ENCODE data around the gene TREML4. TPM values are rescaled to one million over a fixed set of nuclear protein-coding genes. Genes with fewer than 3 reads are reported as not detected.

TREML4 gene
- total and polyA plus RNA-seq, 4 donors, result 0.49 TPM; not detected in 3

GRCh38 chr6:41256383-41256782 lies 28.2 kb downstream of the TREML4 start:
- no peak overlapping the region for H3K27ac ChIP-seq (ENCODE audit: low read depth in 1 of 2, low read length in 2 of 2)
- no peaks in the 10 kb centered on the region for H3K4me1 ChIP-seq (ENCODE audit: control insufficient read depth in 1 of 2, insufficient read depth in 2 of 2, low read length in 2 of 2)
- ATAC-seq (ENCODE audit: low FRiP score) (no peak), DNase-seq (no peak)
- no peaks in the 10 kb centered on the region for H3K27me3 ChIP-seq (ENCODE audit: control insufficient read depth in 1 of 2, insufficient read depth in 2 of 2, low read length in 1 of 2)
- intact Hi-C loops (cut with DNase I), result no loop called here
- 95 to 100% methylated on average over 1 of the region's 1 CpG for WGBS, 2 donors
- no peaks in the 10 kb centered on the region for H3K36me3 ChIP-seq (ENCODE audit: control insufficient read depth in 1 of 2, insufficient read depth in 2 of 2, low read length in 1 of 2)
- no peak overlapping the region for H3K4me3 ChIP-seq (ENCODE audit: low read length in 2 of 2)
- peaks cover 4% of the 10 kb centered on the region for H3K9me3 ChIP-seq (ENCODE audit: control insufficient read depth, low read length)

GRCh38 chr6:41257369-41258195 lies 29.4 kb downstream of the TREML4 start:
- Histone ChIP-seq H3K9me3 (ENCODE audit: control insufficient read depth, low read length) (peaks cover 4% of the 10 kb centered on the region), H3K4me1 (ENCODE audit: control insufficient read depth in 1 of 2, insufficient read depth in 2 of 2, low read length in 2 of 2) (no peaks in the 10 kb centered on the region), H3K36me3 (ENCODE audit: control insufficient read depth in 1 of 2, insufficient read depth in 2 of 2, low read length in 1 of 2) (no peaks in the 10 kb centered on the region), H3K4me3 (ENCODE audit: low read length in 2 of 2) (no peak overlapping the region), H3K27me3 (ENCODE audit: control insufficient read depth in 1 of 2, insufficient read depth in 2 of 2, low read length in 1 of 2) (no peaks in the 10 kb centered on the region), H3K27ac (ENCODE audit: low read depth in 1 of 2, low read length in 2 of 2) (no peak overlapping the region)
- DNase-seq (no peak), ATAC-seq (ENCODE audit: low FRiP score) (no peak)
- intact Hi-C loops (cut with DNase I), result no loop called here
- 21 to 23% methylated on average over 2 of the region's 2 CpGs for WGBS, 2 donors

- no peaks in the 10 kb centered on the region for H3K27me3 ChIP-seq (ENCODE audit: control insufficient read depth in 1 of 2, insufficient read depth in 2 of 2, low read length in 1 of 2)
- 95 to 100% methylated on average over 1 of the region's 1 CpG for WGBS, 2 donors
- no peak overlapping the region for H3K4me3 ChIP-seq (ENCODE audit: low read length in 2 of 2)
- H3K27ac ChIP-seq (ENCODE audit: low read depth in 1 of 2, low read length in 2 of 2), result no peak overlapping the region
- DNase-seq (no peak), ATAC-seq (ENCODE audit: low FRiP score) (no peak)
- peaks cover 4% of the 10 kb centered on the region for H3K9me3 ChIP-seq (ENCODE audit: control insufficient read depth, low read length)
- H3K4me1 ChIP-seq (ENCODE audit: control insufficient read depth in 1 of 2, insufficient read depth in 2 of 2, low read length in 2 of 2), result no peaks in the 10 kb centered on the region
- H3K36me3 ChIP-seq (ENCODE audit: control insufficient read depth in 1 of 2, insufficient read depth in 2 of 2, low read length in 1 of 2), result no peaks in the 10 kb centered on the region
- intact Hi-C loops (cut with DNase I), result no loop called here
These were observed 30.0 kb downstream of the TREML4 start for GRCh38 chr6:41258196-41258493.

- H3K4me1 ChIP-seq (ENCODE audit: control insufficient read depth in 1 of 2, insufficient read depth in 2 of 2, low read length in 2 of 2), result no peaks in the 10 kb centered on the region
- H3K4me3 ChIP-seq (ENCODE audit: low read length in 2 of 2), result no peak overlapping the region
- peaks cover 4% of the 10 kb centered on the region for H3K9me3 ChIP-seq (ENCODE audit: control insufficient read depth, low read length)
- WGBS, 2 donors, result 57 to 66% methylated on average over 2 of the region's 2 CpGs
- no peak for DNase-seq
- ATAC-seq (ENCODE audit: low FRiP score), result no peak
- intact Hi-C loops (cut with DNase I), result no loop called here
- no peaks in the 10 kb centered on the region for H3K36me3 ChIP-seq (ENCODE audit: control insufficient read depth in 1 of 2, insufficient read depth in 2 of 2, low read length in 1 of 2)
- H3K27ac ChIP-seq (ENCODE audit: low read depth in 1 of 2, low read length in 2 of 2), result no peak overlapping the region
- no peaks in the 10 kb centered on the region for H3K27me3 ChIP-seq (ENCODE audit: control insufficient read depth in 1 of 2, insufficient read depth in 2 of 2, low read length in 1 of 2)
These were observed 34.3 kb downstream of the TREML4 start for GRCh38 chr6:41262401-41262800.

- Histone ChIP-seq H3K4me1 (ENCODE audit: control insufficient read depth in 1 of 2, insufficient read depth in 2 of 2, low read length in 2 of 2) (no peaks in the 10 kb centered on the region), H3K36me3 (ENCODE audit: control insufficient read depth in 1 of 2, insufficient read depth in 2 of 2, low read length in 1 of 2) (no peaks in the 10 kb centered on the region), H3K4me3 (ENCODE audit: low read length in 2 of 2) (no peak overlapping the region), H3K27me3 (ENCODE audit: control insufficient read depth in 1 of 2, insufficient read depth in 2 of 2, low read length in 1 of 2) (no peaks in the 10 kb centered on the region), H3K9me3 (ENCODE audit: control insufficient read depth, low read length) (peaks cover 1% of the 10 kb centered on the region), H3K27ac (ENCODE audit: low read depth in 1 of 2, low read length in 2 of 2) (no peak overlapping the region)
- ATAC-seq (ENCODE audit: low FRiP score), result no peak
- intact Hi-C loops (cut with DNase I), result no loop called here
- DNase-seq, result no peak
- WGBS, 2 donors, result 94 to 95% methylated on average over 1 of the region's 1 CpG
These were observed 35.1 kb downstream of the TREML4 start for GRCh38 chr6:41263267-41263666.

GRCh38 chr6:41266541-41266940 lies 38.4 kb downstream of the TREML4 start:
- Histone ChIP-seq H3K27ac (ENCODE audit: low read depth in 1 of 2, low read length in 2 of 2) (no peak overlapping the region), H3K9me3 (ENCODE audit: control insufficient read depth, low read length) (no peaks in the 10 kb centered on the region), H3K4me1 (ENCODE audit: control insufficient read depth in 1 of 2, insufficient read depth in 2 of 2, low read length in 2 of 2) (no peaks in the 10 kb centered on the region), H3K27me3 (ENCODE audit: control insufficient read depth in 1 of 2, insufficient read depth in 2 of 2, low read length in 1 of 2) (no peaks in the 10 kb centered on the region), H3K36me3 (ENCODE audit: control insufficient read depth in 1 of 2, insufficient read depth in 2 of 2, low read length in 1 of 2) (no peaks in the 10 kb centered on the region), H3K4me3 (ENCODE audit: low read length in 2 of 2) (no peak overlapping the region)
- DNase-seq (no peak), ATAC-seq (ENCODE audit: low FRiP score) (no peak)
- intact Hi-C loops (cut with DNase I), result no loop called here

- Histone ChIP-seq H3K27ac (ENCODE audit: low read depth in 1 of 2, low read length in 2 of 2) (no peak overlapping the region), H3K27me3 (ENCODE audit: control insufficient read depth in 1 of 2, insufficient read depth in 2 of 2, low read length in 1 of 2) (no peaks in the 10 kb centered on the region), H3K4me3 (ENCODE audit: low read length in 2 of 2) (no peak overlapping the region), H3K9me3 (ENCODE audit: control insufficient read depth, low read length) (no peaks in the 10 kb centered on the region), H3K36me3 (ENCODE audit: control insufficient read depth in 1 of 2, insufficient read depth in 2 of 2, low read length in 1 of 2) (no peaks in the 10 kb centered on the region), H3K4me1 (ENCODE audit: control insufficient read depth in 1 of 2, insufficient read depth in 2 of 2, low read length in 2 of 2) (no peaks in the 10 kb centered on the region)
- intact Hi-C loops (cut with DNase I), result no loop called here
- DNase-seq (no peak), ATAC-seq (ENCODE audit: low FRiP score) (no peak)
These were observed 40.3 kb downstream of the TREML4 start for GRCh38 chr6:41268478-41268877.

GRCh38 chr6:41269166-41269565 lies 41.0 kb downstream of the TREML4 start:
- DNase-seq (no peak), ATAC-seq (ENCODE audit: low FRiP score) (no peak)
- WGBS, 2 donors, result 83 to 85% methylated on average over 2 of the region's 2 CpGs
- intact Hi-C loops (cut with DNase I), result no loop called here
- Histone ChIP-seq H3K27me3 (ENCODE audit: control insufficient read depth in 1 of 2, insufficient read depth in 2 of 2, low read length in 1 of 2) (no peaks in the 10 kb centered on the region), H3K4me3 (ENCODE audit: low read length in 2 of 2) (no peak overlapping the region), H3K9me3 (ENCODE audit: control insufficient read depth, low read length) (no peaks in the 10 kb centered on the region), H3K27ac (ENCODE audit: low read depth in 1 of 2, low read length in 2 of 2) (no peak overlapping the region), H3K36me3 (ENCODE audit: control insufficient read depth in 1 of 2, insufficient read depth in 2 of 2, low read length in 1 of 2) (no peaks in the 10 kb centered on the region), H3K4me1 (ENCODE audit: control insufficient read depth in 1 of 2, insufficient read depth in 2 of 2, low read length in 2 of 2) (no peaks in the 10 kb centered on the region)

GRCh38 chr6:41269716-41270115 lies 41.6 kb downstream of the TREML4 start:
- 88 to 91% methylated on average over 4 of the region's 4 CpGs for WGBS, 2 donors
- no peak for DNase-seq
- H3K36me3 ChIP-seq (ENCODE audit: control insufficient read depth in 1 of 2, insufficient read depth in 2 of 2, low read length in 1 of 2), result no peaks in the 10 kb centered on the region
- no peaks in the 10 kb centered on the region for H3K4me1 ChIP-seq (ENCODE audit: control insufficient read depth in 1 of 2, insufficient read depth in 2 of 2, low read length in 2 of 2)
- H3K27me3 ChIP-seq (ENCODE audit: control insufficient read depth in 1 of 2, insufficient read depth in 2 of 2, low read length in 1 of 2), result no peaks in the 10 kb centered on the region
- no peaks in the 10 kb centered on the region for H3K9me3 ChIP-seq (ENCODE audit: control insufficient read depth, low read length)
- ATAC-seq (ENCODE audit: low FRiP score), result no peak
- intact Hi-C loops (cut with DNase I), result no loop called here
- no peak overlapping the region for H3K27ac ChIP-seq (ENCODE audit: low read depth in 1 of 2, low read length in 2 of 2)
- H3K4me3 ChIP-seq (ENCODE audit: low read length in 2 of 2), result no peak overlapping the region

Measured in aorta (tissue), 5 donors.